Measurements from ENCODE around the gene AHI1. TPM values are rescaled to one million over a fixed set of nuclear protein-coding genes. Genes with fewer than 3 reads are reported as not detected.

The AHI1 gene
- total RNA-seq, 2 experiments from 2014 or later: 21.1 to 27.5 TPM

DNA sequence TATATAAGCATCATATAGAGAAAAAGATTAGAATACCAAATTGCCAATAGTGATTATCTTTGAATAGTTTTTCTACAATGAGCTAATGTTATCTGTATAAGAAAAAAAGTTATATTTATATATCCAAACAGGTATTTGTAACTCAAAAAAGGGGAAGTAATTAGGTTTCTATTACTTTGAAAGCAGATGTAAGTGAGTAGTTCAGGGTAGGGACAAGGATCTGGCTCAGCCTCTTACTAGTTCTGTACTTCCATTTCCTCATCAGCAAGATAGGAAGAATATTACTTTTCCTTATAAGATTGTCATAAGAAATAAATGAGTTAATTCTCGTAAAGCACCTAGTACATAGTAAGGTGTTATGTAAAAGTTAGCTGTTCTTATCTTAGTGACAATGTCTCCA is 32.2 kb downstream of the AHI1 start:
- Histone ChIP-seq H3K27ac (ENCODE audit: low read depth in 1 of 2, low read length in 2 of 2) (no peak overlapping the region), H3K4me1 (ENCODE audit: insufficient read depth, low read length) (no peaks in the 10 kb centered on the region), H3K36me3 (ENCODE audit: insufficient read depth, low read length) (no peaks in the 10 kb centered on the region), H3K27me3 (ENCODE audit: control insufficient read depth in 1 of 2, insufficient read depth in 2 of 2, low read length in 2 of 2) (no peaks in the 10 kb centered on the region), H3K9me3 (ENCODE audit: control insufficient read depth in 1 of 2, insufficient read depth in 1 of 2, low read length in 2 of 2) (no peaks in the 10 kb centered on the region), H3K4me3 (ENCODE audit: low read length) (no peak overlapping the region)
- POLR2A ChIA-PET: no interaction called here
- TF ChIP-seq CTCF (IDR thresholded peaks at IDR 0.05): no peak
- no peaks in the 10 kb centered on the region for H3K27me3 Mint-ChIP-seq
- no peak overlapping the region for H3K4me3 Mint-ChIP-seq
- ATAC-seq (ENCODE audit: poor library complexity): no peak
- no peak for DNase-seq
- CTCF ChIA-PET: no interaction called here
- intact Hi-C loops (cut with DNase I, micrococcal nuclease): no loop called here
- no peak overlapping the region for H3K27ac Mint-ChIP-seq
- peaks cover 26% of the 10 kb centered on the region for H3K36me3 Mint-ChIP-seq (ENCODE audit: low read depth)
- no peaks in the 10 kb centered on the region for H3K9me3 Mint-ChIP-seq
- no peaks in the 10 kb centered on the region for H3K4me1 Mint-ChIP-seq (ENCODE audit: low read depth)

GRCh38 chr6:135464634-135465033 is 32.9 kb downstream of the AHI1 start:
- intact Hi-C loops (cut with DNase I, micrococcal nuclease): no loop called here
- no peak overlapping the region for H3K27ac Mint-ChIP-seq
- H3K4me1 Mint-ChIP-seq (ENCODE audit: low read depth): no peaks in the 10 kb centered on the region
- DNase-seq (no peak), ATAC-seq (ENCODE audit: poor library complexity) (no peak)
- Histone ChIP-seq H3K4me3 (ENCODE audit: low read length) (no peak overlapping the region), H3K36me3 (ENCODE audit: insufficient read depth, low read length) (no peaks in the 10 kb centered on the region), H3K9me3 (ENCODE audit: control insufficient read depth in 1 of 2, insufficient read depth in 1 of 2, low read length in 2 of 2) (no peaks in the 10 kb centered on the region), H3K4me1 (ENCODE audit: insufficient read depth, low read length) (no peaks in the 10 kb centered on the region), H3K27ac (ENCODE audit: low read depth in 1 of 2, low read length in 2 of 2) (no peak overlapping the region), H3K27me3 (ENCODE audit: control insufficient read depth in 1 of 2, insufficient read depth in 2 of 2, low read length in 2 of 2) (no peaks in the 10 kb centered on the region)
- ChIA-PET CTCF (no interaction called here), POLR2A (no interaction called here)
- TF ChIP-seq CTCF (IDR thresholded peaks at IDR 0.05): no peak
- no peak overlapping the region for H3K4me3 Mint-ChIP-seq
- no peaks in the 10 kb centered on the region for H3K9me3 Mint-ChIP-seq
- H3K27me3 Mint-ChIP-seq: no peaks in the 10 kb centered on the region
- peaks cover 26% of the 10 kb centered on the region for H3K36me3 Mint-ChIP-seq (ENCODE audit: low read depth)

DNA sequence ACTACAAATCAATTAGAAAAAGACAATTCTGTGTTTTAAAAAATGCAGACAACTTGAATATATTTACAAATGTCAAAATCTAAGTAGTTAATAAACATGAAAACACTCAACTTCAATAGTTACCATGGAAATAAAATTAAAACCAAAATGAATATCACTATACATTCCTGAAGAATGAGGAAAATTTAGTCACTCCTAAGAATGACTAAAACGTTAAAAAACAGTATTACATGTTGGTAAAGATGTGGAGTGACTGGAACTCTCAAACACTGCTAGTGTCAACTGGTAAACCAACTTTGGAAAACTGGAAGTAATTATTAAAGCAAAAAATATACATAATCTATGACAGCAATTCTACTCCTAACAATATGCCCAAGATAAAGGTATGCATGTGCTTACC is 36.3 kb downstream of the AHI1 start:
- CTCF ChIA-PET: no interaction called here
- Mint-ChIP-seq H3K27ac (no peak overlapping the region), H3K36me3 (ENCODE audit: low read depth) (peaks cover 26% of the 10 kb centered on the region), H3K4me1 (ENCODE audit: low read depth) (no peaks in the 10 kb centered on the region), H3K4me3 (no peak overlapping the region), H3K27me3 (no peaks in the 10 kb centered on the region), H3K9me3 (no peaks in the 10 kb centered on the region)
- POLR2A ChIA-PET: no interaction called here
- H3K9me3 ChIP-seq (ENCODE audit: control insufficient read depth in 1 of 2, insufficient read depth in 1 of 2, low read length in 2 of 2): no peaks in the 10 kb centered on the region
- ATAC-seq (ENCODE audit: poor library complexity) (no peak), DNase-seq (no peak)
- intact Hi-C loops (cut with DNase I, micrococcal nuclease): no loop called here
- no peaks in the 10 kb centered on the region for H3K4me1 ChIP-seq (ENCODE audit: insufficient read depth, low read length)
- no peaks in the 10 kb centered on the region for H3K36me3 ChIP-seq (ENCODE audit: insufficient read depth, low read length)
- no peak overlapping the region for H3K4me3 ChIP-seq (ENCODE audit: low read length)
- no peaks in the 10 kb centered on the region for H3K27me3 ChIP-seq (ENCODE audit: control insufficient read depth in 1 of 2, insufficient read depth in 2 of 2, low read length in 2 of 2)
- no peak overlapping the region for H3K27ac ChIP-seq (ENCODE audit: low read depth in 1 of 2, low read length in 2 of 2)
- no peak for TF ChIP-seq CTCF (IDR thresholded peaks at IDR 0.05)

Measured in CD4-positive, alpha-beta T cell (primary cell).